GM19467 (cell line): ENCODE data around the gene ACOT7.
"Not testable (repeated sequence)": the region's sequence is repeated elsewhere in the genome, so short reads cannot be mapped to it uniquely, and the experiment has no call there.

ENCODE experiments used
- ATAC-seq: cut with Tn5 transposase; IDR thresholded peaks from one replicate; pipeline ENCODE4 v1.9.1; 2021; ENCODE audit warnings: mild to moderate bottlenecking, moderate library complexity; ENCODE audit not compliant: unreplicated experiment

ACOT7 gene

GRCh38 chr1:6365047-6365446 lies 28.5 kb downstream of the ACOT7 start:
- no peak for ATAC-seq

- not testable (repeated sequence) for ATAC-seq
Measured at GRCh38 chr1:6363085-6363884, 30.3 kb downstream of the ACOT7 start.

- ATAC-seq: no peak
Measured at GRCh38 chr1:6361124-6361775, 32.3 kb downstream of the ACOT7 start.

- ATAC-seq: no peak
Measured at GRCh38 chr1:6360517-6361070, 33.0 kb downstream of the ACOT7 start.

GRCh38 chr1:6360117-6360496 lies 33.5 kb downstream of the ACOT7 start:
- ATAC-seq: peak; percentile 3

GRCh38 chr1:6359216-6360116 lies 34.1 kb downstream of the ACOT7 start:
- ATAC-seq: peak; percentile 67

GRCh38 chr1:6358757-6359201 lies 34.8 kb downstream of the ACOT7 start:
- no peak for ATAC-seq

GRCh38 chr1:6358144-6358624 lies 35.4 kb downstream of the ACOT7 start:
- ATAC-seq: no peak

GRCh38 chr1:6357243-6357936 lies 36.2 kb downstream of the ACOT7 start:
- no peak for ATAC-seq

- ATAC-seq: no peak
Measured at GRCh38 chr1:6355621-6356020, 37.9 kb downstream of the ACOT7 start.

- no peak for ATAC-seq
Measured at GRCh38 chr1:6354659-6355317, 38.8 kb downstream of the ACOT7 start.

- no peak for ATAC-seq
Measured at GRCh38 chr1:6353955-6354658, 39.5 kb downstream of the ACOT7 start.

- ATAC-seq: no peak
Measured at GRCh38 chr1:6353619-6353954, 40.0 kb downstream of the ACOT7 start.

- no peak for ATAC-seq
Measured at GRCh38 chr1:6352138-6352563, 41.4 kb downstream of the ACOT7 start.

- ATAC-seq: no peak
Measured at GRCh38 chr1:6351480-6352137, 42.0 kb downstream of the ACOT7 start.

- ATAC-seq: no peak
Measured at GRCh38 chr1:6350416-6351088, 43.0 kb downstream of the ACOT7 start.

GRCh38 chr1:6349254-6349943 lies 44.2 kb downstream of the ACOT7 start:
- ATAC-seq: no peak
